H1 (cell line): ENCODE results near the gene MYOM1. TPM values are rescaled to one million over a fixed set of nuclear protein-coding genes. Genes with fewer than 3 reads are reported as not detected.
A peak's percentile ranks its signal among the peaks of the same experiment; 100 is the strongest.

Experiments
- ATF2 ChIP-seq: IDR thresholded peaks from 2 replicates; pipeline ENCODE4 v1.6.1; 2012; ENCODE audit warnings: low read length, inconsistent platforms
- BACH1 ChIP-seq: IDR thresholded peaks from 2 replicates; pipeline ENCODE4 v1.6.1; 2012; ENCODE audit warnings: low read length, improper control_type of control experiment
- BRCA1 ChIP-seq: IDR thresholded peaks from 2 replicates; pipeline ENCODE4 v1.6.1; 2012; ENCODE audit warnings: low read depth, low read length, improper control_type of control experiment
- CEBPB ChIP-seq: IDR thresholded peaks from 2 replicates; pipeline ENCODE4 v1.6.1; 2012; ENCODE audit warnings: low read depth, low read length
- CTBP2 ChIP-seq: IDR thresholded peaks from 2 replicates; pipeline ENCODE4 v1.7.0; 2011; ENCODE audit warnings: borderline replicate concordance, mild to moderate bottlenecking, moderate library complexity, mixed read lengths, low read length; ENCODE audit not compliant: insufficient read depth, insufficient read length
- EGR1 ChIP-seq: IDR thresholded peaks from 2 replicates; pipeline ENCODE4 v1.6.1; 2011; ENCODE audit warnings: low read depth, low read length, borderline replicate concordance
- EP300 ChIP-seq, 2 experiments: IDR thresholded peaks; 1 replicate in 1 of 2; 2 replicates in 1 of 2; pipeline ENCODE4 v1.6.1; 2011 to 2012; ENCODE audit warnings: low read depth in 2 of 2, low read length in 2 of 2, mild to moderate bottlenecking in 2 of 2, borderline replicate concordance in 1 of 2, inconsistent platforms in 1 of 2, moderate library complexity in 1 of 2
- GTF2F1 ChIP-seq: IDR thresholded peaks from 2 replicates; pipeline ENCODE4 v1.6.1; 2012; ENCODE audit warnings: low read depth, low read length, improper control_type of control experiment, borderline replicate concordance
- HDAC2 ChIP-seq, 2 experiments: fragments of 300-600 bp in 1 of 2; sonication (generic) in 1 of 2; IDR thresholded peaks; 2 replicates each; pipeline ENCODE4 v1.6.1; 2011 to 2012; ENCODE audit warnings: low read depth in 2 of 2, low read length in 2 of 2, mild to moderate bottlenecking in 2 of 2, moderate library complexity in 2 of 2, borderline replicate concordance in 1 of 2, inconsistent platforms in 1 of 2
- KDM4A ChIP-seq: IDR thresholded peaks from one replicate; pipeline ENCODE4 v1.7.1; 2012; ENCODE audit warnings: low read depth, mild to moderate bottlenecking, moderate library complexity, low read length, inconsistent platforms; ENCODE audit not compliant: severe bottlenecking
- MAFK ChIP-seq: IDR thresholded peaks from 2 replicates; pipeline ENCODE4 v1.6.1; 2012; ENCODE audit warnings: low read depth, mild to moderate bottlenecking, improper control_type of control experiment, low read length
- NANOG ChIP-seq: IDR thresholded peaks from 2 replicates; pipeline ENCODE4 v1.6.1; 2011; ENCODE audit warnings: low read length, low read depth, mild to moderate bottlenecking, inconsistent platforms; ENCODE audit not compliant: insufficient read depth, poor library complexity, severe bottlenecking
- NRF1 ChIP-seq: IDR thresholded peaks from 2 replicates; pipeline ENCODE4 v1.6.1; 2011; ENCODE audit warnings: mild to moderate bottlenecking, low read depth, low read length, improper control_type of control experiment
- POU5F1 ChIP-seq: IDR thresholded peaks from 2 replicates; pipeline ENCODE4 v1.6.1; 2011; ENCODE audit warnings: low read depth, mild to moderate bottlenecking, low read length, moderate library complexity
- RFX5 ChIP-seq: IDR thresholded peaks from 2 replicates; pipeline ENCODE4 v1.6.1; 2011; ENCODE audit warnings: low read depth, low read length, improper control_type of control experiment, borderline replicate concordance
- RNF2 ChIP-seq: fragments of 200-900, 300-1000 bp; sonication (generic); IDR thresholded peaks from 2 replicates; pipeline ENCODE4 v1.7.1; 2016; ENCODE audit warnings: borderline replicate concordance, low read depth, mild to moderate bottlenecking, antibody characterized with exemption, low read length; ENCODE audit not compliant: poor library complexity, severe bottlenecking; ENCODE audit errors: missing control alignments
- SAP30 ChIP-seq: fragments of 300-600 bp; sonication (generic); IDR thresholded peaks from 2 replicates; pipeline ENCODE4 v1.7.1; 2012; ENCODE audit warnings: low read length, moderate library complexity, mild to moderate bottlenecking, inconsistent platforms; ENCODE audit not compliant: insufficient read depth, insufficient replicate concordance
- SIRT6 ChIP-seq: IDR thresholded peaks from one replicate; pipeline ENCODE4 v1.7.1; 2012; ENCODE audit warnings: low read length, inconsistent platforms
- SP2 ChIP-seq: IDR thresholded peaks from 2 replicates; pipeline ENCODE4 v1.6.1; 2012; ENCODE audit warnings: mild to moderate bottlenecking, low read length, inconsistent platforms
- SP4 ChIP-seq: IDR thresholded peaks from 2 replicates; pipeline ENCODE4 v1.6.1; 2012; ENCODE audit warnings: low read length, inconsistent platforms
- SRF ChIP-seq: IDR thresholded peaks from 2 replicates; pipeline ENCODE4 v1.6.1; 2011; ENCODE audit warnings: mild to moderate bottlenecking, low read depth, low read length, moderate library complexity
- polyA plus RNA-seq, 7 experiments: library from polyadenylated mRNA; depleted of rRNA in 3 of 7; stranded (reverse) in 5 of 7; unstranded in 2 of 7; fragments of >200 nt in 5 of 7; fragments of 200-250 nt in 2 of 7; gene quantifications; 1 replicate in 5 of 7; 2 replicates in 1 of 7; 4 replicates in 1 of 7; pipeline versions ENCODE4 v1.2.1 to v1.2.3, GENCODE V29; 2011 to 2013; ENCODE audit warnings: missing spikeins in 2 of 7, mixed read lengths in 2 of 7
- total RNA-seq: library from RNA; stranded (reverse); fragmentation: NEBNext Ultra II Directional; extraction: Animal tissue kit (Norgen Biotek cat#: 25700); gene quantifications from 2 replicates; pipeline ENCODE4 v1.2.1, GENCODE V29; 2021

MYOM1 gene
- total and polyA plus RNA-seq, 2 of the 8 experiments (the other 6 are each of a cell fraction or from before 2014, with no cell fraction given) = 0.06 to 0.32 TPM

DNA sequence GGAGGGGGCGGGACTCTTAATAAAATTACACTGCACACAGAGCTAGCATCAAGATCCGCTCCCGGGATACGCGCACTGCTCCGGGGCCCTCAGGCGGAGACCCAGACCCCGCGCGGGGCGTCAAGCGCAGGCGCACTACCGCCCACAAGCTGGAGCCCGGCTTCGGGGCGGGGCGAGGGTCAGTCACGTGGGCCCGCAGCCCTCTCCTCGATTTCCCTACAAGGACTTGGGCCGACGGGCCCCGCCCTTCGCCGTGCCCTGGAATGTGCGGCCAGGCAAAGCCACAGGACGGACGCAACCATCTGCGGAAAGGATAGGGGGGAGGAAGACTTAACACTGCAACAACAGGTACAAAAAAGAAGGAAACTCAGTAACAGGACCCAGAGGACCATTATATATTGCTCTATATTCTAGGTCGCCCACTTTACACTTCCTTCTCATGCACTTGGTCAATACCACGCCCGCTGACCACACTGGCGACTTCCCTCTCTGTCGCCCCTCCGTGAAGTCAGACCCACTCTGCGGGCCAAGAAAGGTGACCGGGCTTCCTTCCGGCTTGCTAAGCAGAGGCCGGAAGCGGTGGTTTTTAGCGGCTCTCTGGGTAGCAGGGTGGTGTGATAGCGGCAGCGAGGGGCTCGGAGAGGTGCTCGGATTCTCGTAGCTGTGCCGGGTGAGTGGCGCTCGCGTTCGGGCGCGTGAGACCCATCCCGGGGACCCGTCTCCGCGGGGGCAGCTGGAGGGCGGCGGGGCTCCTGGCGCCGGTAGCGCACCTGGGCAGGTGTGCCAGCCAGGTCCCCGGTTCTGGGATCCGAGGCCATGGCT is 27.7 kb upstream of the MYOM1 start, which contains the start of gene MYL12A (continued):
- TF ChIP-seq POU5F1 = no peak
- TF ChIP-seq BRCA1 = no peak; the same call in 1 of the 2 replicates
- TF ChIP-seq SRF = peak; percentile 93
- TF ChIP-seq RFX5 = no peak
- TF ChIP-seq KDM4A = no peak
- TF ChIP-seq SP4 = no peak; the same call in 1 of the 2 replicates
- TF ChIP-seq ATF2 = peak; percentile 63; the same call in 1 of the 2 replicates
- TF ChIP-seq RNF2 = no peak
- peak; percentile 65; the same call in 1 of the 2 replicates for TF ChIP-seq GTF2F1
- TF ChIP-seq CTBP2 = no peak
- TF ChIP-seq CEBPB = no peak
- TF ChIP-seq HDAC2 (IDR thresholded peaks at IDR 0.05; ENCODE audit: borderline replicate concordance in 1 of 2, low read depth in 2 of 2, low read length in 2 of 2) = peak in 1 of 2 experiments; percentile 51; a peak in 1 of 4 replicates
- TF ChIP-seq SAP30 = no peak
- no peak for TF ChIP-seq SIRT6
- peak; percentile 80 for TF ChIP-seq EGR1
- no peak for TF ChIP-seq MAFK
- no peak for TF ChIP-seq NANOG
- peak; percentile 69 for TF ChIP-seq NRF1
- no peak for TF ChIP-seq SP2
- peak; percentile 80 for TF ChIP-seq BACH1
- peak in 1 of 2 experiments; percentile 99; a peak in 2 of 3 replicates for TF ChIP-seq EP300 (IDR thresholded peaks at IDR 0.05; ENCODE audit: borderline replicate concordance in 1 of 2, low read depth in 2 of 2, low read length in 2 of 2)
